Measurements from ENCODE around the gene ARL6IP1.

- TF ChIP-seq CTCF (IDR thresholded peaks at IDR 0.05) (no peak), POLR2A (IDR thresholded peaks at IDR 0.05) (no peak)
These were observed 3.2 kb upstream of the ARL6IP1 start for GRCh38 chr16:18804540-18804939.
